Neural crest cell (in vitro differentiated cells): ENCODE data around the gene NEK10. TPM values are rescaled to one million over a fixed set of nuclear protein-coding genes. Genes with fewer than 3 reads are reported as not detected.

Experiments used
- DNase-seq: peaks from one replicate; pipeline ENCODE4 v3.0.0; 2021; ENCODE audit warnings: low read depth, mixed read lengths, low spot score
- H3K27ac Mint-ChIP-seq: one replicate; pipeline ENCODE4 v1.8.0; 2021; ENCODE audit warnings: mild to moderate bottlenecking, mixed read lengths; ENCODE audit not compliant: unreplicated experiment
- H3K27me3 Mint-ChIP-seq: 2 replicates; pipeline ENCODE4 v1.8.0; 2021; ENCODE audit warnings: low read depth, mild to moderate bottlenecking, mixed read lengths
- H3K36me3 Mint-ChIP-seq: 2 replicates; pipeline ENCODE4 v1.8.0; 2021; ENCODE audit warnings: low read depth, mild to moderate bottlenecking, mixed read lengths
- H3K4me1 Mint-ChIP-seq: 2 replicates; pipeline ENCODE4 v1.8.0; 2021; ENCODE audit warnings: mixed read lengths
- H3K4me3 Mint-ChIP-seq: one replicate; pipeline ENCODE4 v1.8.0; 2021; ENCODE audit warnings: mild to moderate bottlenecking, mixed read lengths
- H3K9me3 Mint-ChIP-seq: 2 replicates; pipeline ENCODE4 v1.8.0; 2021; ENCODE audit warnings: mixed read lengths
- total RNA-seq: library from RNA; stranded (reverse); gene quantifications from 2 replicates; pipeline ENCODE4 v1.2.1, GENCODE V29; 2021
- TF ChIP-seq, protein P1 (sequence below): fragments of 200-600 bp; sonication (generic); conservative IDR thresholded peaks from 2 replicates; pipeline ENCODE4 v1.5.0; 2021; ENCODE audit warnings: antibody characterized with exemption, mild to moderate bottlenecking

Gene NEK10
- total RNA-seq, 1 donor from 2014 or later, result 2.7 TPM

DNA sequence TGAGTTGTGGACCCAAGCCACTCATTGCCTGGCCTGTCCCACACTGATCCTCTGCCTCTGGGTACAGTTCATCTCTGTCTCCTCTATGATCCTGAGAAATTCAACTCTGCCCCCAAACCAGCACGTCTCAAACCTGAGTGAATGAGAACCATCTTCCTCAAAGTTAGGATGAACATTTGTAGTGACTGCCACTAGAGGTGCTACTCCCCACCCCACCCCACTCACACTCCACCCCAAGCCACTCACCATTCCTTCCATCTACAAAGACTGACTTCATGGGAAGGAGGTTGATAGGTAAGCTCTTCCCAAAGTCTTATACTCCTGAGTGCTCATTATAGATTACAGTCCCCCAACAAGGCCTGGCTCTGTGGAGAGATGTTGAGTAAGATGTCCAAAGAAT lies 43.8 kb downstream of the NEK10 start:
- Mint-ChIP-seq H3K4me3 (no peak overlapping the region), H3K4me1 (no peaks in the 10 kb centered on the region), H3K36me3 (peaks cover 7% of the 10 kb centered on the region), H3K27ac (no peak overlapping the region), H3K9me3 (peaks cover 3% of the 10 kb centered on the region), H3K27me3 (no peaks in the 10 kb centered on the region)
- TF ChIP-seq, protein P1, sequence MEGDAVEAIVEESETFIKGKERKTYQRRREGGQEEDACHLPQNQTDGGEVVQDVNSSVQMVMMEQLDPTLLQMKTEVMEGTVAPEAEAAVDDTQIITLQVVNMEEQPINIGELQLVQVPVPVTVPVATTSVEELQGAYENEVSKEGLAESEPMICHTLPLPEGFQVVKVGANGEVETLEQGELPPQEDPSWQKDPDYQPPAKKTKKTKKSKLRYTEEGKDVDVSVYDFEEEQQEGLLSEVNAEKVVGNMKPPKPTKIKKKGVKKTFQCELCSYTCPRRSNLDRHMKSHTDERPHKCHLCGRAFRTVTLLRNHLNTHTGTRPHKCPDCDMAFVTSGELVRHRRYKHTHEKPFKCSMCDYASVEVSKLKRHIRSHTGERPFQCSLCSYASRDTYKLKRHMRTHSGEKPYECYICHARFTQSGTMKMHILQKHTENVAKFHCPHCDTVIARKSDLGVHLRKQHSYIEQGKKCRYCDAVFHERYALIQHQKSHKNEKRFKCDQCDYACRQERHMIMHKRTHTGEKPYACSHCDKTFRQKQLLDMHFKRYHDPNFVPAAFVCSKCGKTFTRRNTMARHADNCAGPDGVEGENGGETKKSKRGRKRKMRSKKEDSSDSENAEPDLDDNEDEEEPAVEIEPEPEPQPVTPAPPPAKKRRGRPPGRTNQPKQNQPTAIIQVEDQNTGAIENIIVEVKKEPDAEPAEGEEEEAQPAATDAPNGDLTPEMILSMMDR, result no peak
- DNase-seq, result no peak

DNA sequence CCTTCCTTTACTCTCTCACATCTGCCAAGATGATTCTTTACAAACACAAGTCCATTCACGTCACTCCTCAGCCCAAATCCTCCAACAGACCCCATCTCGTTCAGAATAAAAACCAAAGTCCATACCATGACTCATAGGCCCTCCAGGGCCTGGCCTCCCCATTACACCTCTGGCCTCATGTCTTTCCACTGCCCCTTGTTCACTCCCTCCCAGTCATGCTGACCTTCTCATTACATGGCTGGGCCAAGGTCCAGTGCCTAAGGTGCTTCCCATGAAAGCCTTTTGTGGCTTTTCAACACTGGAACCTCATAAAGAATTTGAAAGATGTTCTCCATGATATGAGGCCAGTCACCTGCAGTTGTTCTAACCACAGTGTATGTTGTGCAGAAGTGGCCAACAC lies 44.5 kb downstream of the NEK10 start:
- Mint-ChIP-seq H3K4me1 (no peaks in the 10 kb centered on the region), H3K27me3 (no peaks in the 10 kb centered on the region), H3K9me3 (peaks cover 3% of the 10 kb centered on the region), H3K4me3 (no peak overlapping the region), H3K36me3 (peaks cover 7% of the 10 kb centered on the region), H3K27ac (no peak overlapping the region)
- TF ChIP-seq, protein P1, result no peak
- DNase-seq, result no peak

DNA sequence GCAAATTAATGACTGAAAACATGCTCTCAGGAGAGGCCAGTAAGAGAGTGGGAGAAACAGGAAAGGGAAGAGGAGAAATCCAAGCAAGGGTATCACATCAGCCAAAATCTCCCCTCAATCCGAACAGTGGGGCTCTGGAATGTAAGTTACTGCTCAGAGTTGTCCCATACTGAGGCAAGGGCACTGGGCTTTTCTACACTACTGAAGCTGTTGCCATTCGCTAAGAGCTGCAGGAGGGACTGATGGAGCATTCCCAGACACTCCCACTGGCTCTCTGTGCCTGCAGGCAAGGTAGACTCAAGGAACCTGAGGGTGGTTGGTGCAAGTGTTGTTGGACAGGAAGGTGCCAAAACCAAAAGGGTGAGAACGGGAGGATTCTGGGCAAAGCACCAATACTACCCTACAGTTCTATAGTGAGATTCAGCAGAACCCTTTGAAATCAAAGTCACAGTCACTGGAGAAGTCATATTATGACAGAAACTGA lies 46.1 kb downstream of the NEK10 start:
- peaks cover under 1% of the 10 kb centered on the region for H3K36me3 Mint-ChIP-seq
- H3K9me3 Mint-ChIP-seq, result no peaks in the 10 kb centered on the region
- TF ChIP-seq, protein P1, result no peak
- no peak overlapping the region for H3K27ac Mint-ChIP-seq
- no peaks in the 10 kb centered on the region for H3K4me1 Mint-ChIP-seq
- no peaks in the 10 kb centered on the region for H3K27me3 Mint-ChIP-seq
- no peak overlapping the region for H3K4me3 Mint-ChIP-seq
- no peak for DNase-seq

DNA sequence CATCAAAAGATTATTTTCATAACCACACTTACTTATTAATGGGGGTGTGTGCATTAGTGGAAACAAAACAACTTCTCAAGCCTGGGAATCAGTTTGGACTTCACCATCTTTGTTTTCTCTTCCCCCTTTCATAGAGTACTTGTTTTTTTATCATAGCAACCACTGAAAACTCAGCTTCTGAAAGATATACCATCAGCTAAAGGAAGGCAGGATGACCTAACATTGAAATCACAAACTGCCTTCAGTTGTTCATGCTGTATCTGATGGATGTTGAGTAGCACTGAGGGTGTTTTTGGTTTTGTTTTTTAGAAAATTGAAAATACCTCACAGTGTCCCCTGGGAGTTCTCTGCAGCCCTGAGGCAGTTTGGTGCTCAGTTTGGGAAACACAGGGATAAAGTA lies 46.5 kb downstream of the NEK10 start:
- Mint-ChIP-seq H3K27me3 (no peaks in the 10 kb centered on the region), H3K4me3 (no peak overlapping the region), H3K4me1 (no peaks in the 10 kb centered on the region), H3K27ac (no peak overlapping the region), H3K36me3 (no peaks in the 10 kb centered on the region), H3K9me3 (no peaks in the 10 kb centered on the region)
- DNase-seq, result no peak
- TF ChIP-seq, protein P1, result no peak

DNA sequence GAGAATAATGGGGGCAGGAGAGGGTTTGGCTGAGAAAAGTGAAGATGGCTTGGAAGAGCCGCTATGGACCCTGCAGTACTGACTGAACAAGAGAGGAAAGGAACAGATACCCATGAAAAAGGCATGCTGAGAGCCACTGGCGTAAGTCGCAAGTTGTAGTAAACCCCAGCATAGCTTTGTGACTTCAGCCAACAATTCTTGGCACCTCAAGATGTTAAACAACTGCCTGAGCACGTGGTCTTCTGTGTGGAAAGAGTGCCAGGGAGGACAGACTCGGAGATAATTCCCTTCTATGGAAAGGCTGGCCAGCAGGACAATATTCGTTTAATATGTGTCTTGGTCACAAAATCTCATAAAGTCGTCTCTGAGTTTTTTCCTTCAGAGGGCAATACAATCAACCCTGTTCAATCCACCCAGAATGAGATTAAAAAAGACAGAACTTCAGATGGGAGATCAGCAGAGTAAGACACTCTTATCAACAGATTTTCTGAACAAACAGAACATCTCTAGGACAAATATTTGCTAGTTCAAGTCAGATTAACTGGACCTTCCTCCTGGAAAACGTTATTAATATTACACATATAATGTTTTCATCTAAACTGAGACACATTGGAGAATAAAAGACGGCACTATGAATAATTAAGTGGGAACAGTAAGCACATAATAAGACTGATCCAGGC lies 49.2 kb downstream of the NEK10 start:
- Mint-ChIP-seq H3K27ac (no peak overlapping the region), H3K36me3 (no peaks in the 10 kb centered on the region), H3K27me3 (no peaks in the 10 kb centered on the region), H3K4me3 (no peak overlapping the region), H3K4me1 (no peaks in the 10 kb centered on the region), H3K9me3 (no peaks in the 10 kb centered on the region)
- TF ChIP-seq, protein P1, result no peak
- DNase-seq, result no peak
